ENCODE results near the gene SLC15A3.

SLC15A3 gene

DNA sequence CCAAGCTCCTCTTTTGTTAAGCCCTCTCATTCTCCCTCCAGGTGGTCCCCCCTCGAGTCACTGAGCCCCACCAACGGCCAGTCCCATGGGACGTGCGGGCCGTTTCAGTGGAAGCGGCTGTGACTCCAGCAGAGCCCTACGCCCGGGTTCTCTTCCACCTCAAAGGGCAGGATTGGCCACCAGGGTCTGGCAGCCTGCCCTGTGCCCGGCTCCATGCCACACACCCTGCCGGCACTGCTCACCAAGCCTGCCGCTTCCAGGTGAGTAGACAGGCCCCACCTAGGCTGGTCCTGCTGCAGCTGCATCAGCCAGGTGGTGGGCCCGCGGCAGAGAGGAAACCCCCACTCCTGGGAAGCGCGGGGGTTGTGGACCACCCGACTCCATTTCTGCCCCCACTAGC lies 24.4 kb downstream of the SLC15A3 start:
- DNase-seq, result no peak

- no peak for DNase-seq
Measured at GRCh38 chr11:60927061-60927592, 24.8 kb downstream of the SLC15A3 start.

DNA sequence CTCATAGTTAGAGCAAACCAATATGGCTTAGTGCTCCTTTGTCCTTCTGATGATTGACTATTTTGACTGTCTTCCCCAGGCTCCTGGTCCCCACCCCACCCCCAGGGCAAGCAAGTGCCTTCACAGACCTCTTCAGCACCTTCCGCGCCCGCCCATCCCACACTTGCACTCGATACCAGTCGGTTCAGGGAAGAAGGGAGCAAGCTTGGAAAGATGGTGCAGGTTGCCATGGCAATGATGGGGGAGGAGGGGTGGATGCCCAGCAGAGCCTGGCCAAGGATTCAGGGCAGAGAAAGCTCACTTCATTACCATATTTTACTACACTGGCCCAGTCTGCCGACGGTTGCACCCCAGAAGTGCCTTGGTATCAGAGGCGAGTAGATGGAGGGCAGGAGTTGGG lies 25.5 kb downstream of the SLC15A3 start:
- DNase-seq, result no peak

DNA sequence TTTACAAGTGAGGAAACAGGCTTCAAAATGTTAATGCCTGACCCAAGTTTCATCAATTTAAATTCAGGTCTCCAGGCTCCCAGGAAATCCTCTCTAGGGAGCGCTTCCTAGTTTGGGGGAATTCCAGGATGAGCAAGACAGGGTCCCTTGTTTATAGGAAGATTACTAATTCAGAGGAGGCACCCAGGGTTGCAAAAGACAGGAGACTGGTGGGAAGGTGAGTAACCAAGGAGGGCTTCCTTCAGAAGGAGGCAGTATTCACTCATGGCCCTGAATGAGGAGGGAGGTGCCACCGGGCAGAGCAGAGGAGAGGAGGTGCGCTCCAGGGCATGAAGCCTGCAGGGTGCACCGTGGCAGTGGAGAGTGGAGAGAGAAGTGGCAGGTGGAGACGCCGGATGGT lies 26.1 kb downstream of the SLC15A3 start:
- no peak for DNase-seq

GRCh38 chr11:60924906-60925853 lies 26.8 kb downstream of the SLC15A3 start:
- DNase-seq, result no peak

DNA sequence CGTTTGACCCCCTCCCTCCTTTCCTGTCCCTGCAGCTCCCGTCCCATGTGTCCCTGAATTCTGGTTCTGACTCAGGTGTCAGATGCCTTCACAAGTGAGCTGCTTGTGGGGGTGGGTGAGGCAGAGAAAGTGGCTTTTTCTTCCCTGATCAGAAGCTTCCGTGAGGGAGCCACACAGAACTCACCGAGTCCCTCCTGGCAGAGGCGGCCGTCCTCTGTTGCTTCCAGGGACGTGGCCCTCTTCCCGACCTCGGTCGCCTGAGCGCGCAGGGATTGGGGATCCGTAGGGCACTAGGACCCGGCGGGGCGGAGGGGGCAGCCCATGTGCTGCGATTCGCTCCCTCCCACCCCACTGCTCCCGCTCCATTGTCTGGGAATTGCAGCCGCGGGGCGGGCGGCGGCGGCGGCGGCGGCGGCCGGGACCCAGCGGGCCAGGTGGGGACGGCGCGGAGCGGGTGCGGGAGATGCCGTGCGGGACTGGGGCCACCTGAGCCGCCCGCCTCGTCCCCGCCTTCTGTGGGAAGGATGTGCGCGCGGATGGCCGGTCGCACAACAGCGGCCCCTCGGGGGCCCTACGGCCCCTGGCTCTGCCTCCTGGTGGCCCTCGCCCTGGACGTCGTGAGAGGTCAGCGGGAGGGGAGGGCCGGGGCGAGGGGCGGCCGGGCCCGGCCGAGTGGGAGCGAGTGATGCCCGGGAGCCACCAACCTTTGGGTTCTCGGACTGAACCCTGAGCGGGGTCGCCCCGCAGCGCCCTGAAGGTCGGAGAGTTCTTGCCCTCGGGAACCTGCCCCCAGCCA lies 27.7 kb downstream of the SLC15A3 start, which contains the start of gene TMEM132A:
TSS of gene TMEM132A (plus strand) at position 351 of the 796 bp plus-strand sequence. CDS start at position 525, 174 bp downstream.
- DNase-seq, result no peak

GRCh38 chr11:60923800-60924109 lies 28.2 kb downstream of the SLC15A3 start:
- DNase-seq, result no peak

GRCh38 chr11:60923326-60923725 lies 28.6 kb downstream of the SLC15A3 start:
- DNase-seq, result no peak

DNA sequence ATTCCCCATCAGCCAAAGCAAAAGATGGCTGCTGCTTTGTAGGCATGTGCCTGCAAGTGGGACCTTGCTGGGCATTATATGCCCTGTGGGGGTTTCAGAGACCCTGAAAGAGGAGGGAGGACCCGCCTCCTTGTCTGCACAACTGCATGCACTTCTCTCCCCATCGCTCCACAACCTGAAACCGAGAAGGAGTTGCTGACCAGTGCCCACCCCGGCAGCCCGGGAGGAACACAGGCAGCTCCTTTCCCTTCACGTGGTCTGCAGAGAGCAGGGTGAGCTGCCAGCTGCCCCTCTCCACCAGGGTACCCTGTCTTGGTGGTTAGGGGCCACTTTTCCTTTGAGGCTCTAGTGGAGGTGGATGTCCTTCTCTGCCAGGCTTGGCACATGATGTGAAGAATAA lies 29.1 kb downstream of the SLC15A3 start:
- no peak for DNase-seq

GRCh38 chr11:60921777-60922335 lies 30.1 kb downstream of the SLC15A3 start:
- no peak for DNase-seq

DNA sequence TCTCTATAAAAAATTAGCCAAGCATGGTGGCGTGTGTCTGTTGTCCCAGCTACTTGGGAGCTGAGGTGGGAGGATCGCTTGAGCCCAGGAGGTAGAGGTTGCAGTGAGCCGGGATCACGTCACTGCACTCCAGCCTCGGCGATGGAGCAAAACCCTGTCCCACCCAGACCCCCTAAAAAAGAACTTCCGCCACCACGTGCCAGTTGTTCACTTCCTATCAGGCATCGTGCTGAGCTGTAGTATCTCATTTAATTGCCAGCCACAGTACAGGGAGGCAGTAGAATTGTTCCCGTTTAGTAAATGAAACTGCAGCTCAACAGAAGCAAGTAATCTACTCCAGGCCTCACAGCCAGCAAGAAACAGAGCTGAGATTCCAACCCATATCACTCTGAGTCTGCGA lies 30.7 kb downstream of the SLC15A3 start:
- no peak for DNase-seq

- no peak for DNase-seq
Measured at GRCh38 chr11:60919956-60920355, 32.0 kb downstream of the SLC15A3 start.

DNA sequence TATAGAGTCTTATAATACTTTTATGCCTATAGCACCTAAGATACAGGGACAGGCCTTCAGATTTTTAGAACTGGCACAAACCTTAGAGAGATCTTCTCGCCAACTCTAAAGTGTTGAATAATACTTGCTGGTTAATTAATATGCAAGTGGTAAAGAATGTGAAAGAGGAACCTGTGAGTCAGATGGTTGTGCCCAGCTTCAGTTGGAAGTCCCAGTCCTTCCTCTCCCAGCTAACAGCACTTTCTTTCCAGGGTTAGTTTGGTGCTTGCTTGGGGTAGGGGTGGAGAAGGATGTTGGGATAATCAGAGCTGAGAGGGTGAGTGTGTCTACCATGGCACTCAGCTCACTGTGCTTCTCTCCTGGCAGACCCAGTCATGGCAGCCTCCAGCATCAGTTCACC lies 32.7 kb downstream of the SLC15A3 start:
- peak; percentile 55 to 60 for DNase-seq

DNA sequence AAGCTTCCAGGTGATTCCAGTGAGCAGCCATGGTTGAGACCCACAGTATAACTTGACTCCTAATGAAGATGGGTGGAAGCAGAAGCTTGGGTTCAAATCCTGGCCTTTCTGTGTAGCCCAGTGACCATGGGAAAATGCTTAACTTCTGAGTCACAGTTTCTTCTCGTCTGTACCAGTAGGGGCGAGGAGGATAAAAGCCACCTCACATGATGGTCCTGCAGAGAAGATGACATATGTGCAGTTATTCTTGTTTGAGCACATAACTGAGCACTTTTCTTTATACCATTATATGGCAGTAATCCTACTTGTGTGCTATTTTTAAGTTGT lies 33.1 kb downstream of the SLC15A3 start:
- DNase-seq, result no peak

DNA sequence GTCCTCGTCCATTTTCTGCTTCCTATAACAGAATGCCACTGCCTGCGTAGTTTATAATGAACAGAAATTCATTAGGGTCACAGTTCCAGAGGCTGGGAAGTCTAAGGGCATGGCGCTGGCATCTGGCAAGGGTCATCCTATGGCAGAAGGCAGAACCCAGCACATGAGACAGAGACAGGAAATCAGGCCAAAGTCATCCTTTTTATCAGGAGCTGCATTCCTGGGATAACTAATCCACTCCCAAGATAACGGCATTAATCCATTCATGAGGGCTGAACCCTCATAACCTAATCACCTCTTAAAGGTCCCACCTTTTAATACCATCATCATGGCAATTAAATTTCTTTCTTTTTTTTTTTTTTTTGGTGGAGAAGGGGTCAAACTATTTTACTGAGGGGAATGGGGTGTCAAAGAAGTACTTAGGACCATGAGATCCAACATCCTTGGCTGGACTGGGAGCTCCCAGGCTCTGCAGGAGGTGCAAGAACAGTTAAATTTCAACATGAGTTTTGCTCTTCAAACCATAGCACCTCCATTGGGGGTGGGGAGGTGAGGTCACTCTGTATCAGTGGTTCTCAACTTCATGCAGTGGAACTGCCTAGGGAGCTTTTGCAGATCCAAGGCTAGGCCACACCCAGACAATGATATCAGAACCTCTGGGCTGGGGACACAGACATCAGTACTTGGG lies 33.6 kb downstream of the SLC15A3 start:
- DNase-seq, result no peak

DNA sequence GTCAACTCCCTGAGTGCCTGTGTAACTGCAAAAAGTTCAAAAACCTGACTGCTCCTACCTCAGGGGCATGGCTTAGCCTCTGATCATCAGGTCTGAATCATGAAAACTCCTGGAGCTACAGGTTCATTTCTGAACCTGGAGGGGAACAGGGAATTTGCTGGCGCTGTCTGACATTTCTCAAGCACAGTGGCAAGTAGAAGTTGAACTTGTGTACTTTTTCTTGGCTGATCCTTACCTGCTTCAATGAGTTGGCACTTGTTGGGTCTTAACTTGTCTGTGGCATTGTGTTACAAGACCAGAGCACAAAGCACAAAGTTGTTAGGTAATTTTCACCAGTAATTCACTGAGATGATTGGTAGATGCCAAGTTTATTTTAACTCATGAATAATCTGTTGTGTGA lies 34.7 kb downstream of the SLC15A3 start:
- DNase-seq, result no peak

DNA sequence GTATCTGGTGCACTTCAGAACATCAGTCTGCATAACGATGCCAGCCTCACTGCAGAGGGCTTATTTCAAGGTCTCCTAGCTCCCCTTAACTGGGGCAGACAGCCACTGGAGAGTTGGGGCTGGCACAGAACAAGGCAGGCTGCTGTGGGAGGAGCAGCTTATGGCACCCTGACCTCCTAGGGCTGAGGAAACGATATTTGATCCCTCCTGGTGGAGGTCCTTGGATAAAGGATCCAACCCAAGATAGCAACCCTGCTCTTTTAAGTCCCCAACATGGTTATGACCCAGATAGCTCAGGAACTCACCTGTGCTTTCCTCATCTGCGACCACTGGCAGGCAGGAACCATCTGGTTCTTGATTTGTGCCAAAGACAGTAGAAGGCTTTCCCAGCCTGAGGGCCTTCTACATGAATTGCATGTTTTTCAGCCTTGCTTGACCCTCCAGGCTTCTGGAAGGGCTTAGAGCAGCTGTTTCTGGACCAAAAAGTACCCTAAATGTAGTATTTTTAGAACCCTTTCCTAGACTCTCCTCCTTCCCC lies 35.2 kb downstream of the SLC15A3 start:
- no peak for DNase-seq

GRCh38 chr11:60915248-60915914 lies 36.6 kb downstream of the SLC15A3 start:
- peak; percentile 45 to 53 for DNase-seq

DNA sequence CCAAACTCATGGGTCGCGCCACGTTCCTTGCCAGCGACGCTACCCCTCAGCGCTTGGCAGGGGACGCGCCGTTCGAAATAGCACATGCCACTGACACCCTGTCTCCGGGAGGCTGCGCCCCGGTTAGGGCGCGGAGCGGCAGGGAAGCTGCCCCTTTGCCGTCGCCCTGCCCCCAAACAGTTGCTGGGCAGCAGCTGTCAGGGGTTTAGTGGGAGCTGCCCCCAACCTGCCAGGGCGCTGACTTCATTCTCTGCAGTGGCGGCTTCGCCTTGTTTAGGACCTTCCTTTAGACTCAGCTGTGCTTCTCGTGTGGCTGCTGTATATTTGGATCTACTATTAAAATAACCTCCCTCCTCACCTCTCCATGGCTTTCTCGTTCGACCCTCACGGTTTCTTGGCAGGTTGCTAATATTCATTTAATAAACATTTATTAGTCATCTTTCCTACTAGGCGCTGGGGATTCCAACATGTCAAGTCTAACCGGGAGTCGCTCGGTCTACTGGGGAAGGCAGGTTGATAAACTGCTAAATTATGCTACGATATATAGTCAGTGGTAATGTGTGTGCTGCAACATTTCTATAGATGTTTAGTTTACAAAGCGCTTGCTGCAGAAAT lies 37.2 kb downstream of the SLC15A3 start:
- DNase-seq, result peak in 1 of 2 experiments; percentile 17

DNA sequence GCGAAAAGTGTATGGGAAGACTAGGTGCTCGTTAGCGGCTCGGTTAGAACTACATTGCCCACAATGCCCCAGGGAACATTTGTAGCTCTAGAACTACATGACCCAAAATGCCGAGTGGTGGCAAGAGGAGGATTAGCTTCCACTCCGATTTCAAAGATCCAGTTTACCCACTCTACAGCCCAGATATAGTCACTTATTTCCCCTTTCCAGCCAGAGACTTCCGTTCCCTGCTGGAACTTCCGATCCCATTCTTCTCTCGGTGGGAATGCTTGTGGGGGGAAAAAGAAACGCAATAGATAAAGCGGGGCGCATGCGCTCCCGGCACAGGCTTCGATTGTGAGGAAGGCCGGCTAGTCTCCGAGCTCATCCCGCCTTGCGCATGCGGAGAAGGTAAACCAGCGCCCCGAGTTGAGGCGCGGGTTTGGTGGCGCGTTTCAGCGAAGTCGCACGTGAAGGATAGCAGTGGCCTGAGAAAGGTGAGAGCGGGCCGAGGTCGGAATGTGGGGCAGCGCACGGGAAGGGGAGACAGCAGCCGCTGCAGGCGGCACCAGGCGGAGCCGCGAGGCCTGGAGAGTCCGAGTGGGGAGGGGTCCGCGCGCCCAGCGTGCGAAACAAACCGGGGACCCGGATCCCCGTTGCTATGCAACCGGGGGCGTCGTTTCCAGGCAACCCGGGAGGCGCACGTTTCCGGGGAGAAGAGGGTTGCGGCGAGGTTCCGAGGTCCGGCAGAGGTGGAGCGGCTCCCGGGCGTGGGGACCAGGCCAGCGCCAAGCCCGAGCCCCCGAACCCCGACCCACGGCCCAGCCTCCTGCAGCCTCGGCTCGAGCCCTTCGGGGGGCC lies 38.0 kb downstream of the SLC15A3 start, which contains the start of gene TMEM109:
TSS of gene TMEM109 (plus strand) at position 366 of the 840 bp plus-strand sequence. CDS start 5,536 bp downstream, outside the sequence.
- DNase-seq, result peak; percentile 82 to 90
